ENCODE results near the gene KLHL10. TPM values are rescaled to one million over a fixed set of nuclear protein-coding genes. Genes with fewer than 3 reads are reported as not detected.

KLHL10 gene
- total RNA-seq, 1 donor = under 0.01 TPM

- no peak overlapping the region for H3K4me3 ChIP-seq (ENCODE audit: low read depth, low read length)
- peak; percentile 59 for DNase-seq (ENCODE audit: low read depth)
- no peak for TF ChIP-seq CTCF (IDR thresholded peaks at IDR 0.05; ENCODE audit: insufficient read depth, low read depth, low read length)
Measured at GRCh38 chr17:41895617-41896016, 58.0 kb downstream of the KLHL10 start.

GRCh38 chr17:41896726-41897125 is 59.1 kb downstream of the KLHL10 start:
- DNase-seq (ENCODE audit: low read depth) = no peak
- no peak for TF ChIP-seq CTCF (IDR thresholded peaks at IDR 0.05; ENCODE audit: insufficient read depth, low read depth, low read length)
- H3K4me3 ChIP-seq (ENCODE audit: low read depth, low read length) = no peak overlapping the region

Small RNA genes within 50 kb of the gene (small RNA-seq; reads per million reads assigned to genes)
- not detected for gene AC125257.2

Other genes starting within 250 kb of the KLHL10 start
- gene KRT16, start 225.1 kb upstream of the KLHL10 start, total RNA-seq = not detected in 2 replicates
- 6.1 and 14.7 TPM in 2 replicates for gene KRT17, start 213.2 kb upstream of the KLHL10 start, total RNA-seq
- 82.5 and 85.5 TPM in 2 replicates for gene EIF1, start 148.9 kb upstream of the KLHL10 start, total RNA-seq
- gene GAST, start 125.5 kb upstream of the KLHL10 start, total RNA-seq = not detected in 2 replicates
- gene HAP1, start 103.2 kb upstream of the KLHL10 start, total RNA-seq = under 0.01 TPM in 2 replicates
- gene JUP, start 51.1 kb upstream of the KLHL10 start, total RNA-seq = 29.8 and 83.8 TPM in 2 replicates
- gene P3H4, start 25.9 kb upstream of the KLHL10 start, total RNA-seq = 88.1 and 92.4 TPM in 2 replicates
- gene FKBP10, start 24.8 kb upstream of the KLHL10 start, total RNA-seq = 191 and 228 TPM in 2 replicates
- 58.7 and 60.6 TPM in 2 replicates for gene NT5C3B, start 1.6 kb upstream of the KLHL10 start, total RNA-seq
- gene KLHL11, start 27.6 kb downstream of the KLHL10 start, total RNA-seq = 30.6 and 37.6 TPM in 2 replicates
- gene ACLY, start 81.1 kb downstream of the KLHL10 start, total RNA-seq = 400 and 446 TPM in 2 replicates
- gene ODAD4, start 92.8 kb downstream of the KLHL10 start, total RNA-seq = 0.43 and 0.64 TPM in 2 replicates
- 94.6 and 98.6 TPM in 2 replicates for gene CNP, start 129.0 kb downstream of the KLHL10 start, total RNA-seq
- 63.8 and 80.7 TPM in 2 replicates for gene DNAJC7, start 179.6 kb downstream of the KLHL10 start, total RNA-seq
- gene NKIRAS2, start 182.3 kb downstream of the KLHL10 start, total RNA-seq = 34.5 and 35.8 TPM in 2 replicates
- gene C17orf113, start 212.8 kb downstream of the KLHL10 start, total RNA-seq = under 0.01 and 0.32 TPM in 2 replicates

Data from fibroblast of villous mesenchyme (primary cell).